HL-60 (cell line): ENCODE data around the gene SOX9.
"Not testable (repeated sequence)": the region's sequence is repeated elsewhere in the genome, so short reads cannot be mapped to it uniquely, and the experiment has no call there.

Source experiments
- POLR2AphosphoS5 ChIP-seq: IDR thresholded peaks from 2 replicates; pipeline ENCODE4 v1.6.1; 2012; ENCODE audit warnings: low read depth
- SPI1 ChIP-seq: IDR thresholded peaks from 2 replicates; pipeline ENCODE4 v1.6.1; 2012; ENCODE audit warnings: low read depth, mild to moderate bottlenecking, borderline replicate concordance
- TF ChIP-seq, protein P1 (sequence below): IDR thresholded peaks from one replicate; pipeline ENCODE4 v1.5.1; 2011; ENCODE audit warnings: low read length, control low read depth, inconsistent platforms; ENCODE audit not compliant: insufficient read depth

DNA sequence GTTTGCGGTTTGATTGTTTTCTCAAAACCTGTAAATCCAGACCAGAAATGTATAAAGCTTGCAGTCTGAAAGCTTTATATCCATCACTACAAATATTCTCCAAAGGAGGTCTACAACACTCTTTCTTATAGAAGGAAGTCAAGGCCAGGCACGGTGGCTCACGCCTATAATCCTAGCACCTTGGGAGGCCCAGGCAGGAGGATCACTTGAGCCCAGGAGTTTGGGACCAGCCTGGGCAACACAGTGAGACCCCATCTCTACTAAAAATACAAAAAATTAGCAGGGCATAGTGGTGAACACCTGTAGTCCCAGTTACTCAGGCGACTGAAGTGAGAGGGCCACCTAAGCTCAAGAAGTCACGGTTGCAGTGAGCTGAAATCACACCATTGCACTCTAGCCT lies 8.9 kb upstream of the SOX9 start:
- TF ChIP-seq, protein P1, sequence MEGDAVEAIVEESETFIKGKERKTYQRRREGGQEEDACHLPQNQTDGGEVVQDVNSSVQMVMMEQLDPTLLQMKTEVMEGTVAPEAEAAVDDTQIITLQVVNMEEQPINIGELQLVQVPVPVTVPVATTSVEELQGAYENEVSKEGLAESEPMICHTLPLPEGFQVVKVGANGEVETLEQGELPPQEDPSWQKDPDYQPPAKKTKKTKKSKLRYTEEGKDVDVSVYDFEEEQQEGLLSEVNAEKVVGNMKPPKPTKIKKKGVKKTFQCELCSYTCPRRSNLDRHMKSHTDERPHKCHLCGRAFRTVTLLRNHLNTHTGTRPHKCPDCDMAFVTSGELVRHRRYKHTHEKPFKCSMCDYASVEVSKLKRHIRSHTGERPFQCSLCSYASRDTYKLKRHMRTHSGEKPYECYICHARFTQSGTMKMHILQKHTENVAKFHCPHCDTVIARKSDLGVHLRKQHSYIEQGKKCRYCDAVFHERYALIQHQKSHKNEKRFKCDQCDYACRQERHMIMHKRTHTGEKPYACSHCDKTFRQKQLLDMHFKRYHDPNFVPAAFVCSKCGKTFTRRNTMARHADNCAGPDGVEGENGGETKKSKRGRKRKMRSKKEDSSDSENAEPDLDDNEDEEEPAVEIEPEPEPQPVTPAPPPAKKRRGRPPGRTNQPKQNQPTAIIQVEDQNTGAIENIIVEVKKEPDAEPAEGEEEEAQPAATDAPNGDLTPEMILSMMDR = not testable (repeated sequence)
- not testable (repeated sequence) for TF ChIP-seq POLR2AphosphoS5, SPI1
